RWPE2 (cell line): ENCODE data around the gene PCNX4.

ENCODE experiments used
- ATAC-seq: fragments of 200-7000 bp; cut with Tn5 transposase; 3 replicates; pipeline ENCODE4 v1.9.1; 2021; ENCODE audit warnings: low read depth
- DNase-seq: peaks from one replicate; pipeline ENCODE4 v3.0.0-alpha.2; 2020; ENCODE audit warnings: low spot score
- H3K27ac ChIP-seq: fragments of 450-650 bp; 2 replicates; pipeline ENCODE4 v1.5.1; 2017; ENCODE audit warnings: mild to moderate bottlenecking; ENCODE audit not compliant: poor library complexity, severe bottlenecking
- H3K27me3 ChIP-seq: fragments of 250-450 bp; sonication (Bioruptor Pico); 2 replicates; pipeline ENCODE4 v1.5.1; 2021; ENCODE audit warnings: mild to moderate bottlenecking, moderate library complexity; ENCODE audit not compliant: insufficient read depth, poor library complexity, severe bottlenecking
- H3K36me3 ChIP-seq: fragments of 250-450 bp; sonication (Bioruptor Pico); 2 replicates; pipeline ENCODE4 v1.5.1; 2020; ENCODE audit warnings: low read depth, mild to moderate bottlenecking, moderate library complexity
- H3K4me1 ChIP-seq: fragments of 250-450 bp; sonication (Bioruptor Pico); 2 replicates; pipeline ENCODE4 v1.5.1; 2021; ENCODE audit warnings: mild to moderate bottlenecking, moderate library complexity; ENCODE audit not compliant: insufficient read depth, poor library complexity, severe bottlenecking
- H3K4me3 ChIP-seq: fragments of 250-450 bp; sonication (Bioruptor Pico); 2 replicates; pipeline ENCODE4 v1.5.1; 2021; ENCODE audit warnings: mild to moderate bottlenecking, moderate library complexity; ENCODE audit not compliant: severe bottlenecking
- H3K9me3 ChIP-seq: fragments of 250-450 bp; sonication (Bioruptor Pico); 2 replicates; pipeline ENCODE4 v1.5.1; 2021; ENCODE audit warnings: mild to moderate bottlenecking, moderate library complexity; ENCODE audit not compliant: severe bottlenecking
- CTCF ChIP-seq: fragments of 450-650 bp; IDR thresholded peaks from one replicate; pipeline ENCODE4 v1.5.1; 2017; ENCODE audit warnings: mild to moderate bottlenecking, moderate library complexity; ENCODE audit not compliant: poor library complexity, severe bottlenecking

The PCNX4 gene

DNA sequence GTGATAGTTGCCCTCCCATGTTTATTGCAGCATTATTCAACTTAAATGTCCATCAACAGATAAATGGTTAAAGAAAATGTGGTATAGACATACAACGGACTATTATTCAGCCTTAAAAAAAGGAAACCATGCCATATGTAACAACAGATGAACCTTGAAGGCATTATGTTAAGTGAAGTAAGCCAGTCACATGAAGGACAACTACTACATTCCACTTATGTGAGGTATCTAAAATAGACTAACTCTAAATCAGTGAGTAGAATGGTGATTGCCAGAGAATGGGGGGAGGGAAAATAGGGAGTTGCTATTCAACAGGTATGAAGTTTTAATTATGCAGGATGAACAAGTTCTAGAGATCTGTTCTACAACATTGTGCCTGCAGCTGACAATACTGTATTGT, 10.1 kb downstream of the PCNX4 start:
- TF ChIP-seq CTCF: no peak
- H3K9me3 ChIP-seq: no peaks in the 10 kb centered on the region

DNA sequence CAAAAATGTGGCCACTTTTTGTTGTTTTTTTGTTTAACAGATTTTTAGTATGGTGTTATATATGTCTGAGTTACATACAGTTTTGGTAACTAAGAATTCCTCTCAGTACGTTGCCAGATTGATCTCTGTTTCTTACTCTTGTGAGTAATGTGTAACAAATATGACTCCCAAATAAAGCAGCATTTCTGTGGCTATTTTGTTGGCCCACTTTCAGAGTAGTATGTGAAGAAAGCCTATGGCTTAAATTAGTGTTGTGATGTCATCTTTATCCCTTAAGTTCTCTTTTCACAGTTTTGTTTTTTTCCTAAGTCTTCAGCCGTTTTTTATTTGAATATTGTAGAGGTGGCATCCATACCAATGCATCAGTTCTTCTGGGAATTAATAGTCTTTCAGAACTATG, 10.7 kb downstream of the PCNX4 start:
- peak; percentile 41; the same call in 1 of the 3 replicates for ATAC-seq
- no peak for DNase-seq
- no peak for TF ChIP-seq CTCF
- Histone ChIP-seq H3K9me3 (no peaks in the 10 kb centered on the region), H3K27ac (no peak overlapping the region), H3K4me3 (no peak overlapping the region), H3K27me3 (no peaks in the 10 kb centered on the region), H3K36me3 (peaks cover 37% of the 10 kb centered on the region), H3K4me1 (no peaks in the 10 kb centered on the region)

More for the DNA sequence above, 10.1 kb downstream of the PCNX4 start:
- Histone ChIP-seq H3K27me3 (no peaks in the 10 kb centered on the region), H3K4me1 (no peaks in the 10 kb centered on the region), H3K36me3 (peaks cover 39% of the 10 kb centered on the region), H3K4me3 (no peak overlapping the region), H3K27ac (no peak overlapping the region)
- peak; percentile 33; the same call in 2 of the 3 replicates for ATAC-seq
- DNase-seq: no peak

DNA sequence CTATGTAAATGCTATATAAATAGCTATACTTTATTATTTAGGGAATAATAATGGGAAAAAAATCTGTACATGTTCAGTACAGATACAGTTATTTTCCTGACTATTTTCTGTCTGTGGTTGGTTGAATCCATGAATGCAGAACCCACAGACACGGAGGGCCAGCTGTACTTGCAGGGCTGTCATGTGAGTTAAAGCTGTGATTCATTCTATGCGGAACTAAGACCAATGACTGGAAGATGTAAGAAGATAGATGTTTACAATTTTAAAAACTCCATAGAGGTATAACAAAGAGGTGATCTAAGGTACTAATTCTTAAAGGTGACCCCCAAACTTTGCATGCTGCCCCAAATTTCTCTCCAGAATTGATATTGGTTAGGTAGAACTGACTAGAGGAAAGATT, 14.6 kb downstream of the PCNX4 start:
- no peak overlapping the region for H3K27ac ChIP-seq
- no peaks in the 10 kb centered on the region for H3K27me3 ChIP-seq
- DNase-seq (no peak), ATAC-seq (no peak)
- peaks cover 41% of the 10 kb centered on the region for H3K36me3 ChIP-seq
- no peak for TF ChIP-seq CTCF
- H3K4me1 ChIP-seq: no peaks in the 10 kb centered on the region
- no peak overlapping the region for H3K4me3 ChIP-seq
- no peaks in the 10 kb centered on the region for H3K9me3 ChIP-seq

GRCh38 chr14:60107477-60107876, 15.8 kb downstream of the PCNX4 start:
- no peaks in the 10 kb centered on the region for H3K9me3 ChIP-seq
- no peak for ATAC-seq
- H3K27me3 ChIP-seq: no peaks in the 10 kb centered on the region
- H3K4me3 ChIP-seq: no peak overlapping the region
- no peak for DNase-seq
- TF ChIP-seq CTCF: no peak
- no peaks in the 10 kb centered on the region for H3K4me1 ChIP-seq
- H3K27ac ChIP-seq: no peak overlapping the region
- H3K36me3 ChIP-seq: peaks cover 50% of the 10 kb centered on the region

GRCh38 chr14:60111732-60112131, 20.0 kb downstream of the PCNX4 start:
- H3K36me3 ChIP-seq: peaks cover 85% of the 10 kb centered on the region
- no peak for ATAC-seq
- H3K4me1 ChIP-seq: no peaks in the 10 kb centered on the region
- no peaks in the 10 kb centered on the region for H3K9me3 ChIP-seq
- no peak overlapping the region for H3K27ac ChIP-seq
- DNase-seq: no peak
- H3K27me3 ChIP-seq: no peaks in the 10 kb centered on the region
- H3K4me3 ChIP-seq: no peak overlapping the region
- TF ChIP-seq CTCF: no peak
